Lung microvascular endothelial cell (primary cell): ENCODE measurements around the gene LVRN. TPM values are rescaled to one million over a fixed set of nuclear protein-coding genes. Genes with fewer than 3 reads are reported as not detected.
"Not testable (repeated sequence)": the region's sequence is repeated elsewhere in the genome, so short reads cannot be mapped to it uniquely, and the experiment has no call there.

ENCODE experiments used
- DNase-seq, 2 donors: peaks; one replicate each; pipeline versions ENCODE4 v3.0.0 to v3.0.0-alpha.2; 2010; ENCODE audit warnings: low read depth in 2 of 2
- total RNA-seq: library from RNA; depleted of rRNA; stranded (reverse); fragments of >200 nt; gene quantifications from 2 replicates; pipeline ENCODE4 v1.2.1, GENCODE V29; 2014

The LVRN gene
- under 0.01 and 0.22 TPM in 2 replicates for total RNA-seq

- DNase-seq = no peak
These were observed at the start of gene LVRN for GRCh38 chr5:115962239-115962564. Gene LVRN, plus strand, starts transcription at chr5:115962475. Its CDS starts 143 bp downstream, at chr5:115962618.

- not testable (repeated sequence) for DNase-seq
These were observed 48.5 kb upstream of the LVRN start for GRCh38 chr5:115913623-115914400.

GRCh38 chr5:115920171-115920725 is 42.0 kb upstream of the LVRN start:
- DNase-seq = peak; percentile 7 to 72

GRCh38 chr5:115928578-115929407 is 33.5 kb upstream of the LVRN start:
- DNase-seq = not testable (repeated sequence)

GRCh38 chr5:115930171-115930570 is 32.1 kb upstream of the LVRN start:
- DNase-seq = not testable (repeated sequence)

GRCh38 chr5:115930630-115931337 is 31.5 kb upstream of the LVRN start:
- DNase-seq = no peak

- DNase-seq = no peak
These were observed 29.3 kb upstream of the LVRN start for GRCh38 chr5:115932991-115933390.

- DNase-seq = no peak
These were observed 27.8 kb upstream of the LVRN start for GRCh38 chr5:115934388-115934974.

- no peak for DNase-seq
These were observed 26.2 kb upstream of the LVRN start for GRCh38 chr5:115936031-115936430.

GRCh38 chr5:115939059-115939458 is 23.2 kb upstream of the LVRN start:
- no peak for DNase-seq

- no peak for DNase-seq
These were observed 22.0 kb upstream of the LVRN start for GRCh38 chr5:115940080-115940810.

- DNase-seq = peak in 1 of 2 donors; percentile 59
These were observed 21.1 kb upstream of the LVRN start for GRCh38 chr5:115941051-115941675.

- DNase-seq = no peak
These were observed 17.8 kb upstream of the LVRN start for GRCh38 chr5:115944501-115944900.

GRCh38 chr5:115946655-115947054 is 15.6 kb upstream of the LVRN start:
- DNase-seq = peak in 1 of 2 donors; percentile 11

GRCh38 chr5:115947260-115947659 is 15.0 kb upstream of the LVRN start:
- no peak for DNase-seq

GRCh38 chr5:115948091-115948534 is 14.2 kb upstream of the LVRN start:
- DNase-seq = no peak

- no peak for DNase-seq
These were observed 13.2 kb upstream of the LVRN start for GRCh38 chr5:115949096-115949495.

- no peak for DNase-seq
These were observed 9.7 kb upstream of the LVRN start for GRCh38 chr5:115952588-115952987.

- no peak for DNase-seq
These were observed 8.1 kb upstream of the LVRN start for GRCh38 chr5:115954144-115954543.

GRCh38 chr5:115956957-115957356 is 5.3 kb upstream of the LVRN start:
- DNase-seq = no peak
